OCI-LY7 (cell line): ENCODE measurements around the gene SELENOI. TPM values are rescaled to one million over a fixed set of nuclear protein-coding genes. Genes with fewer than 3 reads are reported as not detected.

ENCODE experiments used
- BruUV-seq: library from RNA; stranded (reverse); fragments of 400-500 nt; replicated peaks from 2 replicates; lab custom pipeline; 2021; lab: Mats Ljungman, UMichigan
- CTCF ChIA-PET: fragments of 300-600 bp; sonication (Branson Sonifier 250); formaldehyde crosslinking; loops from one replicate; lab custom pipeline; 2022; ENCODE audit warnings: antibody characterized with exemption; ENCODE audit not compliant: unreplicated experiment; lab: Charles Lee
- POLR2A ChIA-PET: fragments of 300-600 bp; sonication (Branson Sonifier 250); formaldehyde crosslinking; loops from one replicate; lab custom pipeline; 2022; ENCODE audit warnings: antibody characterized with exemption; lab: Charles Lee
- DNase-seq: peaks from one replicate; pipeline ENCODE4 v3.0.0-alpha.2; 2015; ENCODE audit warnings: low spot score
- H2AFZ ChIP-seq: fragments of 200-600 bp; sonication (generic), shearing (Covaris generic); 2 replicates; pipeline ENCODE4 v1.6.1; 2014; ENCODE audit warnings: mild to moderate bottlenecking, antibody characterized with exemption, low read length, moderate library complexity
- H3K27ac ChIP-seq: fragments of 200-600 bp; sonication (generic); 2 replicates; pipeline ENCODE4 v1.5.1; 2014; ENCODE audit warnings: mixed run types, low read depth, mild to moderate bottlenecking, moderate library complexity, low read length, inconsistent platforms; ENCODE audit not compliant: poor library complexity, severe bottlenecking
- H3K36me3 ChIP-seq: fragments of 200-600 bp; sonication (generic); 2 replicates; pipeline ENCODE4 v1.6.1; 2014; ENCODE audit warnings: mild to moderate bottlenecking, antibody characterized with exemption, low read length, moderate library complexity, mixed read lengths; ENCODE audit not compliant: insufficient read depth
- H3K4me1 ChIP-seq: fragments of 200-600 bp; sonication (generic); 2 replicates; pipeline ENCODE4 v1.5.1; 2014; ENCODE audit warnings: mild to moderate bottlenecking, low read length; ENCODE audit not compliant: insufficient read depth, poor library complexity, severe bottlenecking
- H3K4me2 ChIP-seq: fragments of 200-600 bp; sonication (generic); 2 replicates; pipeline ENCODE4 v1.6.1; 2014; ENCODE audit warnings: mild to moderate bottlenecking, low read length
- H3K4me3 ChIP-seq: fragments of 200-600 bp; sonication (generic); 2 replicates; pipeline ENCODE4 v1.5.1; 2014; ENCODE audit warnings: mild to moderate bottlenecking, low read depth, low read length; ENCODE audit not compliant: poor library complexity, severe bottlenecking
- H3K79me2 ChIP-seq: fragments of 200-600 bp; sonication (generic); 2 replicates; pipeline ENCODE4 v1.6.1; 2016; ENCODE audit warnings: low read depth, mild to moderate bottlenecking, low read length, moderate library complexity, mixed read lengths; ENCODE audit not compliant: insufficient read depth
- H3K9me2 ChIP-seq: fragments of 200-600 bp; sonication (generic); 2 replicates; pipeline ENCODE4 v1.6.1; 2016; ENCODE audit warnings: mild to moderate bottlenecking, low read length, mixed read lengths; ENCODE audit not compliant: insufficient read depth
- H3K9me3 ChIP-seq: fragments of 200-600 bp; sonication (generic); 2 replicates; pipeline ENCODE4 v1.6.1; 2014; ENCODE audit warnings: mild to moderate bottlenecking, mixed run types, low read length, mixed read lengths
- H4K20me1 ChIP-seq: fragments of 200-600 bp; sonication (generic); 2 replicates; pipeline ENCODE4 v1.6.1; 2014; ENCODE audit warnings: mild to moderate bottlenecking, antibody characterized with exemption, low read length, moderate library complexity, mixed read lengths; ENCODE audit not compliant: insufficient read depth
- EZH2phosphoT487 ChIP-seq: fragments of 200-600 bp; sonication (generic); IDR thresholded peaks from 2 replicates; pipeline ENCODE4 v1.6.1; 2018; ENCODE audit warnings: low read depth, borderline replicate concordance, mild to moderate bottlenecking, mixed run types, antibody characterized with exemption, low read length, moderate library complexity, mixed read lengths
- intact Hi-C: fragments of 100-400 bp; cut with micrococcal nuclease; formaldehyde crosslinking; loops from one replicate; pipeline ENCODE4 v1.10.0; 2022; ENCODE audit not compliant: unreplicated experiment
- total RNA-seq, 2 experiments: library from RNA; depleted of rRNA in 1 of 2; stranded (reverse); fragments of >200 nt in 1 of 2; shearing (Covaris generic) in 1 of 2; gene quantifications; 2 replicates each; pipeline ENCODE4 v1.2.3, GENCODE V29; 2014 to 2022
- TF ChIP-seq, protein P1 (sequence below): fragments of 200-600 bp; sonication (generic); conservative IDR thresholded peaks from 2 replicates; pipeline ENCODE4 v1.5.1; 2014; ENCODE audit warnings: mild to moderate bottlenecking, antibody characterized with exemption, low read length, moderate library complexity, mixed read lengths

SELENOI gene
- total RNA-seq, 2 experiments from 2014 or later = 29.0 to 53.1 TPM

DNA sequence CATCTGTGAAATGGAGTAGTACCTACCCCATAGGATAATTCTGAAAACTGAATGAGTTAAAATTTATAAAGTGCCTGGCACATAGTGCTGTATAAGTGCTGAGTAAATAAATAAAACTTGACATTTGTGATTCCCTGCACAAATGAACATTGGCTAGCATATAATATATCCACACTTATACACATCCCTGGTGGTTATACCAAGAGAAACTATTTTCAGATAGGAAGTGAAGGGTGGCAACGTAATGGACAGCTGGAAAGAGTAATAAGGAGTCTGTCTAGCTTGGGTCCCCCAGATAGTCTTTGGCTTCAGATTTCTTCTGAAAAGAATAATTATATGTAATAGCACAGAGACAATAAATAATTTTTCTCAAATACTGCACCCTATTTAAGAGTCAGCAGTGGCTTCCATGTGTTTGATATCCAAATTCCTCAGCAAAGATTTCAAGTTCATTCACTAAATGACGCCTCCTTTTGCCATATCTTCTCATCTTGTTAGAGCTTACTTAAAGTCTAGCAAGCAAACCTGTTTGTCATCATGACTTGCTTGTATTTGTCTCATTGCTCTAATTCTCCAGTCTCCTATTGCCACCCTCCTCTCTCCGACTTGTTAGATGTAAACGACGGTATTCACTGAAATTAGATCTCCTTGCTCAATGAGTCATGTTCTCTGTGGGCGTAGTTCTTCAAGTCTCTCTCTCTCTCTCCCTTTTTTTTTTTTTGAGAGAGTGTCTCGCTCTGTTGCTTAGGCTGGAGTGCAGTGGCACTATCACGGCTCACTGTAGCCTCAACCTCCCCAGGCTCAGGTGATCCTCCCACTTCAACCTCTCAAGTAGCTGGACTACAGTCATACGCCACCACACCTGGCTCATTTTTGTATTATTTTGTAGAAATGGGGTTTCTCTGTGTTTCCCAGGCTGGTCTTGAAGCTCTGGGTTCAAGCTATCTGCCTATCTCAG is 9.4 kb downstream of the SELENOI start:
- ChIA-PET CTCF (no interaction called here), POLR2A (interaction anchor here (0.7 to 0.9 kb wide), 3 partner anchors 8 to 26 kb away, joined by 3 read pairs; partner anchors contain the start of gene SELENOI)
- H2AFZ ChIP-seq = no peak overlapping the region
- no peak for DNase-seq
- no peak overlapping the region for H3K4me3 ChIP-seq
- peaks cover 72% of the 10 kb centered on the region for H3K36me3 ChIP-seq
- peaks cover 47% of the 10 kb centered on the region for H4K20me1 ChIP-seq
- H3K79me2 ChIP-seq = peaks cover 99% of the 10 kb centered on the region
- no peak for TF ChIP-seq EZH2phosphoT487
- TF ChIP-seq, protein P1, sequence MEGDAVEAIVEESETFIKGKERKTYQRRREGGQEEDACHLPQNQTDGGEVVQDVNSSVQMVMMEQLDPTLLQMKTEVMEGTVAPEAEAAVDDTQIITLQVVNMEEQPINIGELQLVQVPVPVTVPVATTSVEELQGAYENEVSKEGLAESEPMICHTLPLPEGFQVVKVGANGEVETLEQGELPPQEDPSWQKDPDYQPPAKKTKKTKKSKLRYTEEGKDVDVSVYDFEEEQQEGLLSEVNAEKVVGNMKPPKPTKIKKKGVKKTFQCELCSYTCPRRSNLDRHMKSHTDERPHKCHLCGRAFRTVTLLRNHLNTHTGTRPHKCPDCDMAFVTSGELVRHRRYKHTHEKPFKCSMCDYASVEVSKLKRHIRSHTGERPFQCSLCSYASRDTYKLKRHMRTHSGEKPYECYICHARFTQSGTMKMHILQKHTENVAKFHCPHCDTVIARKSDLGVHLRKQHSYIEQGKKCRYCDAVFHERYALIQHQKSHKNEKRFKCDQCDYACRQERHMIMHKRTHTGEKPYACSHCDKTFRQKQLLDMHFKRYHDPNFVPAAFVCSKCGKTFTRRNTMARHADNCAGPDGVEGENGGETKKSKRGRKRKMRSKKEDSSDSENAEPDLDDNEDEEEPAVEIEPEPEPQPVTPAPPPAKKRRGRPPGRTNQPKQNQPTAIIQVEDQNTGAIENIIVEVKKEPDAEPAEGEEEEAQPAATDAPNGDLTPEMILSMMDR = no peak
- no peaks in the 10 kb centered on the region for H3K4me1 ChIP-seq
- intact Hi-C loops = no loop called here
- no peaks in the 10 kb centered on the region for H3K9me3 ChIP-seq
- H3K27ac ChIP-seq = no peak overlapping the region
- H3K4me2 ChIP-seq = no peak overlapping the region
- no peaks in the 10 kb centered on the region for H3K9me2 ChIP-seq
- BruUV-seq = no TSS peak

DNA sequence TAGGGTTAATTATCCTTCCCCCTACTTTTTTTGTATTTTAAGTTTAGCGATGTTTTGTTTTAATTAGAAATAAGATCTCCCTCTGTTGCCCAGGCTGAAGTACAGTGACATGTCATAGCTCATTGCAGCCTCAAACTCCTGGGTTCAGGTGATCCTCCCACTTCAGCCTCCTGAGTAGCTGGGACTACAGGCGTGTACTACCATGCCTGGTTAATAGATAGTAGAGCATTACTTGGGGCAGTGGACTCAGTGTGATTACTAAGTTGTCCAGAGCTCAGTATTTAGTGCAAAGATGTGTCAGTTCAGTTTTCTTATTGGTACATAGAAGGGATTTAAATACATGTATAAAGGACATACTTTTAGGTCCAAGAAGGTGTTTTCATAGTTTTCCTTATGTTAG is 10.2 kb downstream of the SELENOI start:
- TF ChIP-seq EZH2phosphoT487 = no peak
- TF ChIP-seq, protein P1 = no peak
- Histone ChIP-seq H3K9me3 (no peaks in the 10 kb centered on the region), H3K4me1 (no peaks in the 10 kb centered on the region), H4K20me1 (peaks cover 50% of the 10 kb centered on the region), H3K79me2 (peaks cover 98% of the 10 kb centered on the region), H3K27ac (no peak overlapping the region), H3K9me2 (no peaks in the 10 kb centered on the region), H2AFZ (no peak overlapping the region), H3K4me2 (no peak overlapping the region), H3K4me3 (no peak overlapping the region), H3K36me3 (peaks cover 70% of the 10 kb centered on the region)
- ChIA-PET CTCF (no interaction called here), POLR2A (interaction anchor here (0.7 to 0.8 kb wide), 2 partner anchors 9 to 11 kb away, joined by 3 read pairs; partner anchors contain the start of gene SELENOI)
- intact Hi-C loops = no loop called here
- no TSS peak for BruUV-seq
- DNase-seq = no peak

DNA sequence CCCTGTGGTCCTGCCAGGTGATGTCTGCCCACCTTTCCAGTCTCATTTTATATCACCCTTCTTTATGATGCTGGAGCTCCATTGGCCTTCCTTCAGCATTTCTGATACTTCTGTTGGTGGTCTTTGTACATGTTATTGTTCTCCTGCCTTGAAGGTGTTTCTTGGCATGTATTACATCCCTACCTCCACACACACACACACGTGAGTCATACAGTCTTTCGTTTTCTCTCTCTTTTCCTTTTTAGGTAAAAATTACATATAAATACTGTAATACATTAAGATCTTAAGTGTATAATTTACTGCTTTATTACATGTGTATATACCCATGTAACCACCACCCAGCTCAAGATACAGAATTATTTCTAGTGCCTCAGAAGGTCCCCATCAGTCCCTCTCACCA is 10.8 kb downstream of the SELENOI start:
- H3K27ac ChIP-seq = no peak overlapping the region
- peaks cover 98% of the 10 kb centered on the region for H3K79me2 ChIP-seq
- H2AFZ ChIP-seq = no peak overlapping the region
- intact Hi-C loops = no loop called here
- ChIA-PET POLR2A (interaction anchor here (1.0 kb wide), 1 partner anchor 10 kb away, joined by 4 read pairs; no protein-coding TSS in a partner anchor), CTCF (no interaction called here)
- no peaks in the 10 kb centered on the region for H3K9me2 ChIP-seq
- peaks cover 65% of the 10 kb centered on the region for H3K36me3 ChIP-seq
- H4K20me1 ChIP-seq = peaks cover 47% of the 10 kb centered on the region
- TF ChIP-seq EZH2phosphoT487 = no peak
- TF ChIP-seq, protein P1 = no peak
- H3K9me3 ChIP-seq = no peaks in the 10 kb centered on the region
- no TSS peak for BruUV-seq
- no peak overlapping the region for H3K4me2 ChIP-seq
- H3K4me1 ChIP-seq = no peaks in the 10 kb centered on the region
- H3K4me3 ChIP-seq = no peak overlapping the region
- DNase-seq = no peak
